ENCODE results near the gene SPATA6. TPM values are rescaled to one million over a fixed set of nuclear protein-coding genes. Genes with fewer than 3 reads are reported as not detected.

The SPATA6 gene
- total and polyA plus RNA-seq, 2 of the 8 experiments (the other 6 are each of a cell fraction or from before 2014, with no cell fraction given) = 2.4 to 17.2 TPM

DNA sequence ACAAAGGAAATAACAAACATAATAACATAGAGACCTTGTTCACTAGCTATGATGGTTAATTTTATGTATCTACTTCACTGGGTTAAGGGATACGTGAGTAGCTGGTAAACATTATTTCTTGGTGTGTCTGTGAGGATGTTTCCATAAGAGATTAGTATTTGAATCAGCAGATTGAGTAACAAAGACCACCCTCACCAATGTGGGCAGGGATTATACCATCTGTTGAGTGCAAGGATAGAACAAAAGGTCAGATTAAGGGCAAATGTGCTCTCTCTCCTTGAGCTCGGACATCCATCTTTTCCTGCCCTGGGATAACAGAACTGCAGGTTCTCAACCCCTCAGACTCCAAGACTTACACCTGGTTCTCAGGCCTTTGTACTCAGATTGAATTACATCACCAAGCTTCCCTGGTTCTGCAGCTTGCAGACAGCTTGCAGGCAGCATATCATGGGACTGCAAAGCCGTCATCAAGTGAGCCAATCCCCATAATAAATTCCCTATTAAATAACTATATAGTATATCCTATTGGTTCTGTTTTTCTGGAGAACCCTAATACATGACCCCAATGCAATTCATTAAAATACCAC is 9.2 kb downstream of the SPATA6 start (continued):
- TF ChIP-seq RAD21 (IDR thresholded peaks at IDR 0.05 in 1 of 2, conservative IDR thresholded peaks at IDR 0.05 in 1 of 2; ENCODE audit: low read depth in 2 of 2, low read length in 2 of 2) (no peak), YY1 (IDR thresholded peaks at IDR 0.05; ENCODE audit: low read depth, low read length) (no peak), JUND (IDR thresholded peaks at IDR 0.05; ENCODE audit: low read length) (no peak), BCL11A (IDR thresholded peaks at IDR 0.05; ENCODE audit: low read depth in 2 of 2, low read length in 2 of 2) (no peak)

Measured in H1 (cell line).